K562 (cell line): Measurements from ENCODE around the gene CAB39.

Experiments
- BCLAF1 ChIP-seq, 2 experiments: fragments of 450-650 bp in 1 of 2; IDR thresholded peaks; 2 replicates each; pipeline ENCODE4 v1.6.1; 2011 to 2017; ENCODE audit warnings: low read depth in 2 of 2, antibody characterized with exemption in 1 of 2, borderline replicate concordance in 1 of 2, low read length in 1 of 2, mild to moderate bottlenecking in 1 of 2, mixed read lengths in 1 of 2; ENCODE audit not compliant: control insufficient read depth in 1 of 2
- CTCF ChIP-seq, 3 experiments: IDR thresholded peaks in 2 of 3; conservative IDR thresholded peaks in 1 of 3; 2 replicates each; pipeline ENCODE4 v1.5.1; 2011 to 2012; ENCODE audit warnings: low read length in 3 of 3, mild to moderate bottlenecking in 3 of 3, control low read depth in 2 of 3, improper control_type of control experiment in 1 of 3, inconsistent platforms in 1 of 3, low read depth in 1 of 3, mixed read lengths in 1 of 3, moderate library complexity in 1 of 3; ENCODE audit not compliant: insufficient read depth in 2 of 3
- E2F4 ChIP-seq: sonication (generic); formaldehyde crosslinking; IDR thresholded peaks from 2 replicates; pipeline ENCODE4 v1.8.0; 2022; ENCODE audit warnings: mild to moderate bottlenecking, low read depth, missing genetic modification reagents
- ESRRA ChIP-seq: fragments of 450-650 bp; IDR thresholded peaks from 2 replicates; pipeline ENCODE4 v1.6.1; 2014; ENCODE audit warnings: low read depth, mild to moderate bottlenecking, moderate library complexity, borderline replicate concordance
- FOXJ3 ChIP-seq: sonication (generic); formaldehyde crosslinking; IDR thresholded peaks from 2 replicates; pipeline ENCODE4 v1.4.0; 2020; ENCODE audit warnings: mild to moderate bottlenecking, missing genetic modification reagents
- GABPA ChIP-seq: fragments of 200-800 bp; sonication (Bioruptor generic); conservative IDR thresholded peaks from 2 replicates; pipeline ENCODE4 v1.6.1; 2016; ENCODE audit warnings: low read depth, missing genetic modification characterization, missing compliant biosample characterization
- HNRNPK ChIP-seq: fragments of 200-400 bp; formaldehyde crosslinking; IDR thresholded peaks from one replicate; pipeline ENCODE4 v1.6.1; 2018; ENCODE audit warnings: mild to moderate bottlenecking, low read depth, low read length; ENCODE audit not compliant: poor library complexity, severe bottlenecking
- NR1H2 ChIP-seq: sonication (generic); formaldehyde crosslinking; IDR thresholded peaks from 2 replicates; pipeline ENCODE4 v1.4.0; 2020; ENCODE audit warnings: mild to moderate bottlenecking, missing genetic modification reagents
- RAD21 ChIP-seq, 2 experiments: fragments of 250-450 bp in 1 of 2; fragments of 450-650 bp in 1 of 2; sonication (Bioruptor Pico) in 1 of 2; formaldehyde crosslinking in 1 of 2; IDR thresholded peaks in 1 of 2; conservative IDR thresholded peaks in 1 of 2; 2 replicates each; pipeline versions ENCODE4 v1.4.0 to v1.8.0; 2020 to 2022; ENCODE audit warnings: mild to moderate bottlenecking in 2 of 2, moderate library complexity in 1 of 2
- SMARCE1 ChIP-seq: fragments of 450-650 bp; IDR thresholded peaks from 2 replicates; pipeline ENCODE4 v1.7.1; 2016; ENCODE audit warnings: mild to moderate bottlenecking
- SRF ChIP-seq, 2 experiments: fragments of 250-450, 450-650 bp in 1 of 2; sonication (Bioruptor Pico) in 1 of 2; sonication (generic) in 1 of 2; formaldehyde crosslinking; IDR thresholded peaks; 2 replicates each; pipeline versions ENCODE4 v1.5.0 to v1.5.1; 2020 to 2022; ENCODE audit warnings: mild to moderate bottlenecking in 1 of 2, missing genetic modification reagents in 1 of 2
- TAF7 ChIP-seq: fragments of 450-650 bp; IDR thresholded peaks from 2 replicates; pipeline ENCODE4 v1.6.1; 2016; ENCODE audit warnings: missing genetic modification characterization, missing compliant biosample characterization
- TFAP4 ChIP-seq: sonication (generic); formaldehyde crosslinking; IDR thresholded peaks from 2 replicates; pipeline ENCODE4 v1.8.0; 2022; ENCODE audit warnings: missing genetic modification reagents, mild to moderate bottlenecking, moderate library complexity, borderline replicate concordance

GRCh38 chr2:230751062-230751461 lies 38.4 kb downstream of the CAB39 start:
- no peak for TF ChIP-seq CTCF (IDR thresholded peaks at IDR 0.05 in 2 of 3, conservative IDR thresholded peaks at IDR 0.05 in 1 of 3; ENCODE audit: insufficient read depth in 2 of 3, low read depth in 1 of 3, low read length in 3 of 3)
- TF ChIP-seq E2F4 (CRISPR knock-in tag): no peak
- TF ChIP-seq HNRNPK: no peak
- no peak for TF ChIP-seq BCLAF1 (IDR thresholded peaks at IDR 0.05; ENCODE audit: borderline replicate concordance in 1 of 2, control insufficient read depth in 1 of 2, low read depth in 2 of 2, low read length in 1 of 2)
- TF ChIP-seq ESRRA: no peak
- TF ChIP-seq SMARCE1: no peak
- TF ChIP-seq RAD21 (CRISPR knock-in tag; conservative IDR thresholded peaks at IDR 0.05 in 1 of 2, IDR thresholded peaks at IDR 0.05 in 1 of 2): no peak
- no peak for TF ChIP-seq FOXJ3
- no peak for TF ChIP-seq TFAP4
- no peak for TF ChIP-seq NR1H2 (CRISPR knock-in tag)
- TF ChIP-seq GABPA (tag): no peak
- TF ChIP-seq TAF7 (tag): no peak
- no peak for TF ChIP-seq SRF (CRISPR knock-in tag; IDR thresholded peaks at IDR 0.05)
